Stimulated activated naive CD4-positive, alpha-beta T cell treated with Interleukin-2 at 50 U/mL for 16 hours (primary cell): ENCODE measurements around the gene LRRC28.

Experiments
- DNase-seq: peaks from one replicate; lab custom pipeline; 2025; lab: John Stamatoyannopoulos, UW

Gene LRRC28

DNA sequence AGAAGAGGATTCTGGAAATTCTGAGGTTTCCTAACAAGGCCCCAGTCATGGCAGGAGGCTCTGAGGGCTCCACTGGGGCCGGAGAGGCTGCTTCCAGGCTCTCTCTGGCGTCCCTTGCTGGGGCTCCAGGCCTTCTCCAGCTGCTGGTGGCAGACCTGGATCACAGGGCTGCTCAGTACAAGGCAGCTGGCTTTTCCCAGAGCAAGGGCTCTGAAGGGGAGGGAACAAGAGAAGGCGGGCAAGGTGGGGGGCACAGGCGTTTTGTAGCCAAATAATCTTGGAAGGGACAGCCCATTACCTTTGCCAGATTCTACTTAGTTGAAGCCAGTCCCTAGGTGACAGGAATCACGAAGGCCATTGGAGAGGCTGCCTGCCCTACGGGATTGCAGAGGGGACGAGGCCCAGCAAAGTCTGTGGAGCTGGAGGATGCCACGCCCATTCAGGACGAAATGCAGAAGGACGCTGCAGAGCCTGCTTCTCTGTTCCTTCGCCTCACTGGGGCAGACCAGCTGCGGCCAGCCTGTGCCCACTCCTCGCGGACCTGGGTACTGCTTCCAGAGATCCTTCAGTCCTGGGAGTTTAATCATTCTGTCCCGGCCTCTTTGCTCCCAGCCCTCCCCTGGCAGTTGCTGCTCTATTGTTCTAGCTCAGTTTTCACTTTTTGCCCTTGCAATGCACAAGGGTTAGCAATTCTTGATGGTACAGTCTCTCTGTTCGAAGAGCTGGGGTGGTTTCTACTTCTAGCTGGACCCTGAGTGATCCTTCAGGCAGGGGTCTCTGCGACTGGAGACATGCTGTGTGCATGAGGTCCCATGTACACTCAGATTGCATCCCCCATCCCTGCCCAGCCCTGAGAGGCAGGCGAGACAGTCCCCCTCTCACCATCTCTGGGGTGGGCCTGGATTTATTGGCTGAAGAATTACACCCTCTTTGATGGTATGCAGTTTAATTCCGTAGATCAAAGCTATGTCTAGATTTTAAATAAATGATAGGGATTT is 165.2 kb downstream of the LRRC28 start:
- no peak for DNase-seq

DNA sequence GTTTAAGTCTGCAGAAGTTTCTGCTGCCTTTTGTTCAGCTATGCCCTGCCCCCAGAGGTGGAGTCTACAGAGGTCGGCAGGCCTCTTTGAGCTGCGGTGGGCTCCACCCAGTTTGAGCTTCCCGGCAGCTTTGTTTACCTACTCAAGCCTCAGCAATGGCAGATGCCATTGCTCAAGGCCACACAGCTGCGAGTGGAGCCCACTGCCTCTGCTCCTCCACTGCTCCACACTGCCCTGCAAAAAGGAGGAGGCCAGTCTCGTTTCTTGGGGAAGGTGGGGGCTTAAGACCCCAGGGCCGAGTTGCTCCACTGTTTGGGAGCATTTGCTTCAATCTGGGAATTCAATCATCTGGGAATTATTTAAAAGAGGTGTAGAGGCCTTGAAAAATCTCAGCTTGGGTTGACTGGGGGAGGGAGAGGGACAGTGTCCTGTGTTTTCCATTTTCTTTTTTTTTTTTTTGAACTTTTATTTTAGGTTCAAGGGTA is 169.9 kb downstream of the LRRC28 start:
- peak; percentile 3 for DNase-seq

DNA sequence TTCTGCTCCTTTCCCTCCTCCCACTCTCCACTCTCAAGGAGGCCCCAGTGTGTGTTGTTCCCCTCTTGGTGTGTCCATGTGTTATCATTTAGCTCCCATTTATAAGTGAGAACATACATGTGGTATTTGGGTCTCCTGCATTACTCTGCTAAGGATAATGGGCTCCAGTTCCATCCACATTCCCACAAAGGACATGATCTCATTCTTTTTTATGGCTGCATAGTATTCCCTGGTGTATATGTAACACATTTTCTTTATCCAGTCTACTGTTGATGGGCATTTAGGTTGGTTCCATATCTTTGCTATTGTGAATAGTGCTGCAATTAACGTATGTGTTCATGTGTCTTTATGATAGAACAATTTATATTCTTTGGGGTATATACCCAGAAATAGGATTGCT is 170.5 kb downstream of the LRRC28 start:
- DNase-seq = no peak

DNA sequence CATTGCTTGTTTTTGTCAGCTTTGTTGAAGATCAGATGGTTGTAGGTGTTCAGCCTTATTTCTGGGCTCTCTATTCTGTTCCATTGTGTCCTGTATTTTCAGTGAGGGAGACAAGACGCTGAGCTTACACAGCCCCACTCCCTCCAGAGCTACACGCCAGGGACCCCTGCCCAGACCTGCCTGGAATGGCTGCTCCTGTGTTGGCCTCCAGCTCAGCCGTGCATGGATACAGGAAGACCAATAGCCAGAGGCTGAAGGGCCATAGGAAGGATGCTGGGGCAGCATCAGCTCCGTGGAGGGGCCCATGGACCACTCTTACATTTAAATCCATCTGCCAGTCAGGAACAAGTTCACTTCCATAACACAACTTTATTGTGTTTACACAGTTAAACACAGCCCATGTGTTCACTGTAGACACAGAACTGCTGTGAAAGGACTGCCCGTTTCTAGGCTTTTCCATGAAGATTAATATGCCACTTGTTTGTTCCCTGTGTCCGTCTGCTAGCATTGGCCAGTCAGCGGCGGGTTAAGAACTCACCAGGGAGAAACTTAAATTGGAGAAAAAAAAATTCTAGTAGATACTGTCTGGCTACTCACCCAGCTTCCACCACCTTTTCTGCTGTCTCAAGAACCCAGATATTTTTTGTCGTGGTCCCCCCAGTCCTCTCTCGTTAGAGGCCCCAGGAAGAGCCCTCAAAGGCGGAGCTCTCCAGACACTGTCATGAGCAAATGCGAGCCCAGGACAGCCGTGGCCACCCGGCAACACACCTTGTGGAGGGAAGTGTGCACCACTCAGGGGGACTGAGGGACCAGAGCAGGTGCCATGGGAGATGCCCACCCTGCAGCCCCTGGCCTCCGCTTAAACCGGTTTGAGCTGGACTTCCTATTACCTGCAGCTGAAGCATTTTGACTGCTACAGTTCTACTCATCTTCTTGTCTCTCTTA is 172.2 kb downstream of the LRRC28 start:
- no peak for DNase-seq

DNA sequence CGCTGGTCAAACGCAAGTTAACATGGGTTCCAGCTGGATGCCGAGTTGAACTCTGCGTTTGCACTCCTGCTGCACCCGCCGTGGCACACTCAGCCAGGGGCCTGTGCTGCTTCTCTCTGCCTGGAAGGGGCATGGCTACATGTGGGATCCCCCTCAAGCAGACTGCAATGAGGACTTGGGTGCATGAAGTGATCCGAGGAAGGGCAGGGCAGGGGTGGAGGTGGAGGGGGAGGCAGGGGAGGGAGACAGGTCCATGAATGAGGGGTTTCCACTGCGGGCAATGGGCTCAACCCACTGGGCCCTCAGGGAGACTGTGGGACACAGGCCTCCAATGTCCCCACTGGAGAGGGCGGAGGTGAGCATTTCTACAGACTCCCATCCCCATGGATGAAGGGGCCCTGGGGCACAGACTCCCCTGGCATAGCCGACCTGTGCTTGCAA is 172.9 kb downstream of the LRRC28 start:
- no peak for DNase-seq

DNA sequence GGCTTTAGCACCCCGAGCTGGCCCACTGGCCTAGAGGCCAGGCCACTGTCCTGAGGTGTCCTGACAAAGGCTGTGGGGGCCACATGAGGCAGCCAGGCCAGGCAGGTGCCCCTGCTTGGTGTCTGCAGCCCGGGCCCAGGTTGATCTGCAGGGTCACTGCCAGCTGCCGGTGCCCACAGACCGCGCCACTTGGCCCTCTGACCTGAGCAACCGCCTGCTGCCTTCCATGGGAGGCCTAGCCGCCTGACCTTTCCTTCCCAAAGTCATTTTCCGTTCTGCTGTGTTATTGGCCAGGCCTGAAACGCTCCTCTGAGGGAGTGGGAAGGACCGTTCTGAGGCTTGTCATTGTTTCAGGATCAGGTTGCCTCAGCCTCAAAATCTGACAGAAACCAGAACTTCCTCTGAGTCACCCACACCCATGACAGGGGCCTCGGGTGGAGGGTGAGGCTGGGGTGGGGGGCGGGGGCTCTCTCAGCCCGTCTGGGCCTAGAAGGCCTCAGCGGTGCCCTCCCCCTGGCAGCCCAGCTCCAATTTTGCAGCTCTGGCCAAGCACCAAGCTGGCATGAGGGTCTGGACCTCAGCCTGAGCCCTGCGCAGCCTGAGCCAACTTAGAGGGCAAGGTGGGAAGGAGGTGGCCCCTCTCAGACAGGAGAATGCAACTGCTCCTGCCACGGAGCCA is 173.8 kb downstream of the LRRC28 start:
- peak; percentile 58 for DNase-seq

DNA sequence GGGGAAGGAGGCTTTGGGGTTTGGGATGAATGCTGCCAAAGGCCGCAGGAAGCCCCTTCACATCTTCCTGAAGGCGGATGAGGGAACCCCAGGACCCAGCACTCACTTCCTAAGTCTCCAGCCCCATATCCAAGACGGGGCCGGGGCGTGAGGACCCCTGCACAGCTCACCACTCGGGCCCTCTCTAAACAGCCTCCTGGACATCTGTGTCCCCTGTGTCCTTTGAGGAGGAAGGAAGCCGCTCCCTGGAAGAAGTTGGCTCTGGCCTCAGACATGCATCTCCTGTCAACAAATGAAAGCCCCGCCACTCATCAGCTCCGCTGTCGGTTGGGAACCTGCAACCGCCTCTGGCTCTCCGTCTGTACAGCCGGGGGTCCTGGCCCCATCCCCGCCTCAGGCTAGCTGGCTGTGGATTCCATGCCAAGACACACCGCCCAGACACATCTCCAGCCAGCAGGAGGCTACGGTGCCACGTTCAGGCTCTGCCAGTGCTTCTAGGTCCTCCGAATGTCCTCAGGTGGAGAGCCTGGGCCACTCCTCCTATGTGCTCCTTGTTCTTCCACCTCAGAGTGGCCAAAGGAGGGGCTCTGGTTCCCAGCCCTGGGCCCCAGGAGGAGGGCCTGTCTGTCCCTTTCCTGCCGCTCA is 174.5 kb downstream of the LRRC28 start:
- DNase-seq = no peak

DNA sequence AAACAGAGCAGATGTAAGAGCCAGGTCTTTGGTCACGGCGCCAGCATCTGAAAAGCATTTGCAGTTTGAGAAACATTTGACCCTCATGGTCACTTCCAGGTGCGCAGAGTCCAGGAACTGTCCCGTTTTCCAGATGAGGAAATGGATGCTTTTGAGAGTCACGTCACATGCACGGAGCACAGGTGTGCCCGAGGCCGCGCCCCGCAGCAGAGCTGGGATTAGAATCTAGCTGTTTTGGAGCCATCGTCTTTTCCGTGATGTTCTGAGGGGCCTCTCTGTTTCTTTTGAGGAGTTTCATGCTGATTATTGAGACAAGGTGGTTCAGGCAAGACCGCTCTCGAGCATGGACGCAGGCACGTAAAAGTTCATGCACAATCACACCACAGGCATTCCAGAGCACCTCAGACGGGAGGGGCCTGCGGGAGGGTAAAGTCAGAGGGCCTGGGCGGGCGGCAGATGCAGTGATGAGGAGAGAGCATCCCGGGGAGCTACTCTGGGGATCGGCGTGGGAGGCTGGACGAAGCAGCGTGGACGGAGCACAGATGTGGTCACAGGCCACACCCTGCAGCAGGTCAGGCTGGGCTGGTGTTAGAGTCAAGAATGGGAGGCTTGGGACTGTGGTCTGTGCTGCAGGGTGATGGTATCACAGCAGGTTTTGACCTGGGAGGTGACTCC is 175.3 kb downstream of the LRRC28 start:
- no peak for DNase-seq

DNA sequence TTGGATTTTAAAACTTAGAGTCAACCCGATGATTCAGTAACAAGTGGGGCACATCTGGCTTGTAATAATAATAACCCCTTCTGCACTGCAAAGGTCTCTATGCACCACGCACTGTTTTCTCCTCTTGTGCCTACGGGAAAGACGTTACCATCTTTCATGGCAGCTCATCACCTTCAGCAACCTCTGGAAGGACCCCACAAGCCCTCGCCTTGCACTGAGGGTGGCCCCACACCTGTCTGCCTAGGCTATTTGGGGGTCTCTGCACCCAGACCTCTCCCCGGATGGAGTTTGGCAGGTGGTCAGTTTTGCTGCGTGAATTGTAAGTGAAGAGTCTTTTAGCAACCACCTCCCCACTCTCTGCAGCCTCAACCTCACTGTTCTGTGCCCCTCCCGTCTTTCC is 175.9 kb downstream of the LRRC28 start:
- DNase-seq = no peak

DNA sequence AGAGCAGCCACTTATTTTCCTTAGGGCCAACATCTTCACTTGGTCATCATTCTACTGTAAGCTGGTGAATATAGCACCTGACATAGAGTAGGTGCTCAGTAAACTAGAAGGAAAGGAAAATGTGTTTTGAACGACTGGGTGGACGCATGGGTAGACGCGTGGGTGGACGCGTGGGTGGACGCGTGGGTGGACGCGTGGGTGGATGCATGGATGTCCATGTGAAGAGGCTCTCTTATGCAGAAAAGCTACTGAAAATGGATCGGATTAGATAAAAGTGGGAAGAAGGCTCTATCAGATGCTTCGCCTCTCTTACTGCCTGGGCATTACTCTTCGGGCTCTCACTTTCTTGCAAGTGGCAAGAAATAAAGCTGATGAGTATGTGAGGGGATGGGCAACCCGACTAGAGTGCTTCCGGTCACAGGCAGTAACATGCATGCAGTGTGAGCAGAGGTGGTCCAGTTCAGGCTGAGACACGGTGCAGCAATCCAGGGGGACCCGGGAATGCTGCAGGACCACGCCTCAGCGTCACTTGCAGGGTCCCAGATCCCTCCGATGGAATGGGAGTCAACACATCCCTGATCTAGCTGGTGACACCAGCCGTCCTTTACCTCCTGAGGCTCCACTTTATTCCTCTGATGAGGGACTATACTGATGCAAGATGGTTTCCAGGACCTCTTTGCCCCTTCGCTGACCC is 176.5 kb downstream of the LRRC28 start:
- DNase-seq = no peak

DNA sequence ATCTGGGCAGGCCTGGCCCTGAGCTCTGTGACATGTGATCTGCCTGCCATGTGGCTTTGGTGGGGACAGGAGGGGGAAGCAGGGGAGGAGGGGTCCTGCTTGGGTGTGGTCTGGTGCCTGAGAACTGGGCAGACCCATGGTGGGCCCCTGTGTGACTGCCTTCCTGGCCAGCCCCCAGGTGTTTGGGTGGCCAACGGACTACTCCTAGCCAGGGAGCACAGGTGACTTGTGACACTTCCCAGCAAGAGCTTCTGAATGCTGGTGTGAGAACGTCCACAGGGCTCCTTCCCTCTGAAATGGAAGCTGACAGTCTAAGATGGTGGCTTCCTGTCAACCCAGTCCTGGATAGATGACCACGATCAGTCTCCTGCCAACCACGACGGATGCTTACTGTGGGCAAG is 178.4 kb downstream of the LRRC28 start:
- DNase-seq = no peak

DNA sequence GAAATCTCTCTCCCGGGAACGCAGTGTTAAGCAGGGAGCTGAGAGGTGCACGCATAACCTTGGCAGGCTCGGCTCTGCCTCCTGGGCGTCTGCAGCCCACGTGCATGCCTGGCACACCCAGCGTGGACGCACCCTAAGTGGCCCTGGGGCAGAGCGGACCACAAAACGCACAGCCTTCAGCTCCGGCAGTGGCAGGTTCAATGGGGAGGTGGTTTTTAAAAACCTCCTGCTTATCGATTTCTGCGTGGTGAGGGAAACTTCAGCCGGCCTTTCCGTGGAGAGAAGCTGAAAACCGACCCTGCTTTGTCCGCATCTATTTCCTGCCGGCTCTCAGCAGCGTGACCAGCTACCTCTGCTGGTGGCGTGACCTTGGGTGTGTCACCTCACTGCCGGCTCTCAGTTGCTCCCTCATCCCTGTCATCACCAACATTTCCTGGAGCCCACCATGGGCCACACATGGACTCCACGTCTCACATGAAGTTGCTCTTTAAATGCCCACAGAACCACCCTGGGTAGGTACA is 179.7 kb downstream of the LRRC28 start:
- no peak for DNase-seq

DNA sequence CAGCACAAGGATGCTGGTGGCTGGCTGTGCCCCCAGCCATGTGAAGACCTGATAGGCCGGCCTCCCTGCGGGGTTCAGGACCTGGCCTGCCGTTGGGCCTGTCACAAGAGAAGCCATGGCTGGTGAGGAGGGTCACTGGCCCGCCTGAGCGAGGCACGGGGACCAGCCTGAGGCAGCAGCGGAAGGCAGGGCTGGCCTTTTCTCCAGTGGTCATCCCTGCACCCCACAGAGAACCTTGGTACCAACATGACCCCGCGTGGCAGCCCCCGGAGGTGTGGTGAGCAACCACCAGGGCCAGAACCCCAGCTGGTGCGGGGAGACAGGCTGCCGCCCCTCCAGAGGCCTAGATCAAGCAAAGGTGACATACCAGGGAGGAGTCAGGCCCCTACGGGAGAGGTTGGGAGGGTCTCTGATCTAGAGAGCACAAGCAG is 180.4 kb downstream of the LRRC28 start:
- no peak for DNase-seq

DNA sequence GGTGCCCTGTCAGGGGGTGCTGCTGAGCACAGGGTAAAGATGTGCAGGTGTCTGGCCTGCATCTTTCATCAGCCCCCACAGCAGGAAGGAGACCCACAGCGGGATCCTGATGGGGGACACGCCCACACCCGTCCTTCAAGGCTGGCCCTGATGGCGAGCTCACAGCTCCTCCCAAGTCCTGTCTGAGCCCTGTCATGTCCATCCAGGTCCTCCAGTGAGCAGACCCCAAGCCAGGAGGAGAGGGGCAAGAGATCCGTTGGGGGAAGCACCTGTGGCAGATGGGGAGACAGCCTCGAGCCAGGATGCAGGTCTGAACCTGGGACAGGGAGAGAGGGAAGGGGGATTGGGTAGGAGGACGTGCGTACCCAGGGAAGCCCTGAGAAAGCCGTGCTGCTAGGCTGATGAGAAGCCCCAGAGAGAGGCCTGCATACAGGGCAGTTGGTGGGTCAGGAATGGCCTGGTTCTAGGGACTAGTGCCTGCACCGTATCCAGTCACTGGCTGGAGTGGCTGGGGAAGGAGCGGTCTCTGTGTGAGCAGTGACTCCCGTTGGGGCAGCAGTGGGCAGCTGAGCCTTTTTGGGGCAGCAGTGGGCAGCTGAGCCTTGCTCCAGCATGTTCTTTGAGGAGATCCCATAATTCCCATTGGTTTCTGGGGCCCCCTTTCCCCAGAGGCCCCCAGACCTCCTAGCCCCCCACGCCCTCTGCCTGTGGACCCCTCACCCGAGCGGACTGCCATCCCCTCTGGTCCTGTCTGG is 181.2 kb downstream of the LRRC28 start:
- DNase-seq = no peak

DNA sequence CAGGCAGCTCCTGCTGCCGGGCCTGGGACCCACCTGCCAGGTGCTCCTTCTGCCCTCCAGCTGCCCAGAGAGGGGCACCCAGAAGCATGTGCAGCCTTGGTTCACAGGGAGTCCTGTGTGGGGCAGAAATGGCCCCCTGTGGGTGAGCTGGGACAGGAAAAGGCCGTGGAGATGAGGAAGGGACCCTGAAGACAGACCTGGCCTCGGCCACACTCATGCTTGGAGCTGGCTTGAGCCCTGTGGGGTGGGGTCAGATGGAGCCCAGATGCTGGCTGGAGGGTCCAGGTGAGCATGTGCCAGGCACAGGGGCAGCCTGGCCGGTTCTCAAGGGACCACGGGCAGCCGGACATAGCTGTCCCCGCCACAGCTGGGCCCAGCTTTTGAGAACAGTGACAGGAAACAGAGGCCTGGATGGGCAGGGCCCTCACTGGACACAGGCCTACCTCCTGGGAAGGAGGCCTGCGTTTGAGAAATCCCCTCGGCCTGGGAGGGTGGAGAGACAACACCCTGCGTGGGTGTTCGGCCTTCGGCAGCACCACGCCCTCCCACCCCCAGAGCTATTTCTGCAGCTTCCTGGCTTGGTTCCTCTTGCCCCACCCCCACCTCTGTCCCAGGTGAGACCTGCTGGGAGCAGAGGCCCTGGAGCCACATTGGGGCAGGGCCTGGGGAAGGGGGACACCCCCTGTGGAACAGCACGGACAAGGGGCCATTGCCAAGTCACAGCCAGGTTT is 181.9 kb downstream of the LRRC28 start:
- DNase-seq = peak; percentile 8

DNA sequence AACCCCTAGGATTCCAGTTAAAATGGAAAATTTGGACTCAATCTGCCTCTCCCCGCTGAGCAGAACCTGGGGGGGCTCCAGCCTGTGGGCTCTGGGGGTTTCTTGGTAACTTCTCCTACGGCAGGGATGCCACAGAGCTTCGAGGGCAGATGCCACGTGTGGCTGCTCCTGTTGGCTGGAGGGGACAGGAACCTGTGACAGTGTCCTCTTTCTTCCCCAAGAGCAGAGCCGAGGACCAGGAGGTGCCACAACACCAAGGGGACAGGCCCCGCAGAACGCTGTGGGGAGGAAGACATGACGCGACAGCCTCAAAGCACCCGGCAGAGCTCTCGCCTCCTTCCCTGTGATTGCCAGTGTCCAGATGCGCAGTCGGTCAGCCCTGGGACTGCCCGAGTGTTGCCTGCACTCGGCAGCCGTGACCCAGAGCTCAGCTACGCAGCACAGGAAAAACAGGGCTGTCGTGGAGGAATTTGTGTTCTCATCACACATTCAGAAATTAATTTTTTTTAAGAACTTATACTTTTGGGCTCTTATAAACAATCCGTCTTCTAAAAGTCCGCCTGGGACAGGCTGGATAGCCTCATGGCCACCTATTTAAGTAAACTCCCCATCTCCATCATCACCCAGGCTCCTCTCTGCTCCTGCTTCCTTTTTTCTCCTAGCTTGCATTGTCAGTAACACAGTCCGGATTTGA is 182.6 kb downstream of the LRRC28 start:
- no peak for DNase-seq

DNA sequence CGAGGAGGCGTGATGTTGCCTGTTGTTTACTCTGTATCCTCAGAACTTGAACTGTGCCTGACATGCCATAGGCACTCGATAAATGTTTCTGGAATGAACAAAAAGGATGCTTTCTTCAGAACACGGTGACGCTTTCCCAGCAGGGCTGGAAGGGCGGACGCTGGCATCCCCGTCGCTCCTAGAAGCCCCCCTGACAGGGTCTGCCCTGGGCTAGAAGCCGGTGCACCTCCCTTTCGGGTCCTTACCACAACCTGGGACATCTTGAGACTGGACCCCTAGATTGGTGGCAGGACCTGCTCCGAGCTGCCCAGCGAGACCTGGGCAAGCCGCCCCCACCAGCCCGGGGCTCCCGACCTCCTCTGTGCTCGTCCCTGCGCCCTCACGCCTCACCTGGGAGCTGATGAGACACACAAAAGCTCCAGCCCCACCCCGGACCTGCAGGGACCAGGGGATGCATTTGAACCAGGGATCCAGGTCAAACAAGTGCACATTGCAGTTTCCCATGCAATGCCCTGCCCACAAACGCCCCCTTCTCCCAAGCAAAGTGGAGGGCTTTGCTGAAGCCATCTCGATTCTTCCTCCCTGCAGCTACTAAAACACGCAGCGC is 183.3 kb downstream of the LRRC28 start:
- no peak for DNase-seq
